Measurements from ENCODE around the gene CCDC71.

GRCh38 chr3:49124991-49125670 is 41.0 kb downstream of the CCDC71 start:
- TF ChIP-seq CTCF (IDR thresholded peaks at IDR 0.05; ENCODE audit: low read length) = peak; percentile 21
- TF ChIP-seq EZH2 (optimal IDR thresholded peaks at IDR 0.05; ENCODE audit: low read depth, low read length) = no peak
